ENCODE measurements around the gene ACTN1. TPM values are rescaled to one million over a fixed set of nuclear protein-coding genes. Genes with fewer than 3 reads are reported as not detected.

Gene ACTN1
- total RNA-seq, 1 donor from 2014 or later = 479 TPM

DNA sequence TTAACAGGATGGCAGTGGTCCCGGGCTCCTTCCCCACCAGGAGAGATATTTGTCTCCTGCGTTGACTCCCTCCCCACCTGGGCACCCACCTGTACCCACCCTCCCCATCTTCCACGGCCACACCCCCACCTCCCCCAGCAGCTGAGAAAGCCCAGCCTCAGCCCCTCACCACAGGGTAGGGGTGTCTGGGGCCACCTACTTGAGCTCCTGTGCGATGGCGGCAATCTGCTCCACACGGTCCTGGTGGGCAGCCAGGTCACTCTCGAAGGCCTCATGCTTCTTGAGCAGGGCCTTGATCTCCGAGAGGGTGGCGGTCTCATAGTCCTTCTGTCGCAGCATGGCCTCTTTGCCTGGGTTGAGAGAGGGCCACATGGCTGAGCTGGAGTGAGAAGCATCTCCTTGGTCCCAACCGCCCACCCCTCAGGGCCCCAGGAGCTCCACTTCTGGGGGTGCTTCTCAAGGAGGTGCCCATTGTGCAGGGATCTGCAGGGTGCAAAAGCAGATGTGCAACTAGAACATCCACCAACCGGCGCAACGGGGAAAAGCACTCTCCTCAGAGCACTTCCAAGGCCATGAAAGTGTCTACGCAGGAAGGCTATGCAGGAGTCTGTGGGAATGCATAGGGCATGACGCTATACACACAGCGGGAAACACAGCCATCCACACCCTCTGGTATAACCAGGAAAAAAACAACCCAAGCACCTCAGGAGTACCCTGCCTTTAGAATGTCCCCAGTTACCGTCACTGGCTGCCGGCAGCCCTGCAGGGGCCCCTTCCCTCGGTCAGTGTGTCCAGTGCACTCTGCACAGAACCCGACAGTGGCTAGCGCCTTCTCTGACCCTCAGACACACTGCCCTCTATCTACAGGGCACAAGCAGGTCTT lies 93.6 kb downstream of the ACTN1 start:
- TF ChIP-seq, protein P1, sequence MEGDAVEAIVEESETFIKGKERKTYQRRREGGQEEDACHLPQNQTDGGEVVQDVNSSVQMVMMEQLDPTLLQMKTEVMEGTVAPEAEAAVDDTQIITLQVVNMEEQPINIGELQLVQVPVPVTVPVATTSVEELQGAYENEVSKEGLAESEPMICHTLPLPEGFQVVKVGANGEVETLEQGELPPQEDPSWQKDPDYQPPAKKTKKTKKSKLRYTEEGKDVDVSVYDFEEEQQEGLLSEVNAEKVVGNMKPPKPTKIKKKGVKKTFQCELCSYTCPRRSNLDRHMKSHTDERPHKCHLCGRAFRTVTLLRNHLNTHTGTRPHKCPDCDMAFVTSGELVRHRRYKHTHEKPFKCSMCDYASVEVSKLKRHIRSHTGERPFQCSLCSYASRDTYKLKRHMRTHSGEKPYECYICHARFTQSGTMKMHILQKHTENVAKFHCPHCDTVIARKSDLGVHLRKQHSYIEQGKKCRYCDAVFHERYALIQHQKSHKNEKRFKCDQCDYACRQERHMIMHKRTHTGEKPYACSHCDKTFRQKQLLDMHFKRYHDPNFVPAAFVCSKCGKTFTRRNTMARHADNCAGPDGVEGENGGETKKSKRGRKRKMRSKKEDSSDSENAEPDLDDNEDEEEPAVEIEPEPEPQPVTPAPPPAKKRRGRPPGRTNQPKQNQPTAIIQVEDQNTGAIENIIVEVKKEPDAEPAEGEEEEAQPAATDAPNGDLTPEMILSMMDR (conservative IDR thresholded peaks at IDR 0.05; ENCODE audit: low read depth, low read length) = no peak
- H3K4me3 ChIP-seq (ENCODE audit: low read depth, low read length) = no peak overlapping the region
- no peak for DNase-seq (ENCODE audit: low read depth)

DNA sequence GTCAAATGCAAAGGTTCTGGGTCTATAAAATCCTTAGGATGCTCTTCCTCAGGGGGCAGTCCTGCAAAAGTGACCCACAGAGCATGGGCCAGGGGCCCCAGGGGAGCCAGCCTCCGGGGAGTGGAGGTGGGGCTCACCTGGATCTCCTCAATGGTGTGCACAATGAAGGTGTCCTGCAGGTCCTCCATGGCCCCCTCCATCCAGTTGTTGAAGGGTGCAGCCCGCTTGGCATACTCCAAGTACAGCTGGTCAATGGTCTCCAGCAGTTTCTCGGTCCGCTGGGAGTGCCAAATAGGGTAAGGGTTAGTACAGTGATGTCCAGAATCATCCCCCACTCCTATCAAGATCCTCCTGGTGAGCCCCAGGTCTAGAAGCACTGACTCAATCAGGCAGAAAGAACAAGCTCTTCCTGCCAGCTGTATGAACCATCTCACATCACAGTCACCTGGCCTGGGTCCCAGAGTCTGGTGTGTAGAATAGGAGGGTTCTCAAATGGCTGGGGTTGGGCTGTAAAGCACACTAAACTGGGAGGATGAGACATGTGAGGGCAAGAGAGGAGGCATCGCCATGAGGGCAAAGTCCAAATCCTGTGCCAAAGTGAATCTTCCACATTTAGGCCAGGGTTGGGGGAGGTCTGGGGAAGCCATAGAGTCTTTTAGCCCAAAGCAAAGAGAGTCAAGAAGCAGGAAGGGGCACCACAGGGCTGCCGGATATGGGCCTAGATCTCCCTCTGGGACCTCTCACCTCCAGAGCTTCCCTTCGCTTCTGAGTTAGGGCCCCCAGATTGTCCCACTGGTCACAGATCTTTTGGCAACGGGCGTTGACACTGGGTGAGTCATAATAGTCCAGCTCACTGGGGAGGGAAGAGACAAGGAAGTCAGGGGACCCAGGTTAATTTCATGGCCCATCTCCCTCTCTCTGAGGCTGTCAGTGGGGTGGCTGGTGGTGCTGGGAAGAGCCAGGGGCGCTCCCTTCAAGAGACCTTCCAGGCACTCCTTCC lies 94.8 kb downstream of the ACTN1 start:
- TF ChIP-seq, protein P1 (conservative IDR thresholded peaks at IDR 0.05; ENCODE audit: low read depth, low read length) = no peak
- no peak overlapping the region for H3K4me3 ChIP-seq (ENCODE audit: low read depth, low read length)
- peak; percentile 72 for DNase-seq (ENCODE audit: low read depth)

- TF ChIP-seq, protein P1 (conservative IDR thresholded peaks at IDR 0.05; ENCODE audit: low read depth, low read length) = no peak
- DNase-seq (ENCODE audit: low read depth) = no peak
- H3K4me3 ChIP-seq (ENCODE audit: low read depth, low read length) = no peak overlapping the region
Measured at GRCh38 chr14:68882235-68882634, 96.9 kb downstream of the ACTN1 start.

GRCh38 chr14:68881396-68881795 lies 97.7 kb downstream of the ACTN1 start:
- no peak overlapping the region for H3K4me3 ChIP-seq (ENCODE audit: low read depth, low read length)
- TF ChIP-seq, protein P1 (conservative IDR thresholded peaks at IDR 0.05; ENCODE audit: low read depth, low read length) = no peak
- DNase-seq (ENCODE audit: low read depth) = no peak

DNA sequence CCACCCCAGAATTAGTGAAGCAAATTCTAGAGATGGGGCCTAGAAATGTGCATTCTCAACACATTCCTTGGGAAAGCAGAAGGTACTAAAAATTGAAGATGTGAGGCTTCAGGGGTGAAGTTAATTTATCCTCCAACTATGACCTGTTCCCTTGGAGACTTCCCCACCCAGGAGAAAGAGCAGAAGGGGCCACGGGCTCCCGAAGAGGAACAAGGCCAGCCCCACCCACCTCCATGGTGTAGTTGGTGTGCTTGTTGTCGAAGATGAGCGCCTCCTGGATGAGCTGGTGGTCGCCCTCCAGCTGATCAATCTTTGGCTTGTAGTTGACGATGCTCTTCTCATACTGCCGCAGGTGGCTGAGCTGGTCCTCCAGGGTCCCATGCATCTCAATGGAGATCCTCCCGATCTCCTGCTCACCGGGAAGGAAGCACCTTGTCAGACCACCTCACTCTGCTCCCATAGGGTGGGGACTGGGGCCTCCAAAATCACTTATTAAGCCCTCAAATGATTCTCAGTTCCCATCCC lies 98.5 kb downstream of the ACTN1 start:
- DNase-seq (ENCODE audit: low read depth) = no peak
- no peak overlapping the region for H3K4me3 ChIP-seq (ENCODE audit: low read depth, low read length)

More for the DNA sequence above, 98.5 kb downstream of the ACTN1 start:
- TF ChIP-seq, protein P1 (conservative IDR thresholded peaks at IDR 0.05; ENCODE audit: low read depth, low read length) = no peak

All from epithelial cell of proximal tubule (primary cell).